SK-N-MC (cell line): Measurements from ENCODE around the gene RCCD1.
"Not testable (repeated sequence)": the region's sequence is repeated elsewhere in the genome, so short reads cannot be mapped to it uniquely, and the experiment has no call there.

Experiments used
- DNase-seq: peaks from one replicate; pipeline ENCODE4 v3.0.0-alpha.2; 2011; ENCODE audit warnings: low read depth, low spot score
- H3K27ac ChIP-seq: fragments of 200-600 bp; sonication (generic); 2 replicates; pipeline ENCODE4 v1.5.1; 2016; ENCODE audit warnings: mixed run types
- H3K36me3 ChIP-seq: fragments of 200-600 bp; sonication (generic); 2 replicates; pipeline ENCODE4 v1.6.1; 2017; ENCODE audit warnings: antibody characterized with exemption, low read length, mixed read lengths; ENCODE audit not compliant: insufficient read depth
- H3K4me3 ChIP-seq: fragments of 200-600 bp; sonication (generic); 2 replicates; pipeline ENCODE4 v1.5.1; 2016
- H3K9ac ChIP-seq: fragments of 200-600 bp; sonication (generic); 2 replicates; pipeline ENCODE4 v1.8.0; 2017; ENCODE audit warnings: mixed run types, mixed read lengths; ENCODE audit not compliant: insufficient read length
- H3K9me3 ChIP-seq: fragments of 200-600 bp; sonication (generic); 2 replicates; pipeline ENCODE4 v1.6.1; 2017; ENCODE audit warnings: low read depth, mild to moderate bottlenecking, antibody characterized with exemption, low read length, moderate library complexity, mixed read lengths
- EZH2 ChIP-seq: fragments of 200-600 bp; sonication (generic); IDR thresholded peaks from one replicate; pipeline ENCODE4 v1.6.1; 2017; ENCODE audit warnings: antibody characterized with exemption
- FOXP2 ChIP-seq: optimal IDR thresholded peaks from 2 replicates; pipeline ENCODE3; 2011; ENCODE audit warnings: mild to moderate bottlenecking, moderate library complexity; ENCODE audit not compliant: insufficient read depth; ENCODE audit errors: extremely low read length, control extremely low read depth
- POLR2AphosphoS5 ChIP-seq: IDR thresholded peaks from 2 replicates; pipeline ENCODE4 v1.6.1; 2012; ENCODE audit warnings: mild to moderate bottlenecking, low read depth, low read length, borderline replicate concordance

Gene RCCD1

GRCh38 chr15:90954712-90955623 lies at the start of gene RCCD1:
Gene RCCD1, plus strand, starts transcription at chr15:90954884. Its CDS starts 1,851 bp downstream, at chr15:90956735.
- no peaks in the 10 kb centered on the region for H3K9me3 ChIP-seq
- no peak for TF ChIP-seq FOXP2
- TF ChIP-seq POLR2AphosphoS5: peak; percentile 42; the same call in 1 of the 2 replicates
- peaks cover 30% of the 10 kb centered on the region; the same call in 1 of the 2 replicates for H3K36me3 ChIP-seq
- peak within 1 kb of the TSS; percentile 42; the same call in 1 of the 2 replicates for H3K27ac ChIP-seq
- H3K4me3 ChIP-seq: peak within 1 kb of the TSS; percentile 63
- no peak for DNase-seq
- peak within 1 kb of the TSS; percentile 63 for H3K9ac ChIP-seq

GRCh38 chr15:90905306-90906180 lies 49.1 kb upstream of the RCCD1 start:
- TF ChIP-seq POLR2AphosphoS5 (no peak), FOXP2 (no peak), EZH2 (no peak)
- H3K4me3 ChIP-seq: no peak overlapping the region
- H3K27ac ChIP-seq: no peak overlapping the region
- H3K36me3 ChIP-seq: peaks cover 38% of the 10 kb centered on the region
- no peak for DNase-seq
- no peaks in the 10 kb centered on the region for H3K9me3 ChIP-seq
- no peak overlapping the region for H3K9ac ChIP-seq

GRCh38 chr15:90906181-90906849 lies 48.4 kb upstream of the RCCD1 start:
- TF ChIP-seq EZH2 (no peak), POLR2AphosphoS5 (no peak), FOXP2 (no peak)
- Histone ChIP-seq H3K4me3 (no peak overlapping the region), H3K9ac (no peak overlapping the region), H3K27ac (no peak overlapping the region), H3K36me3 (peaks cover 45% of the 10 kb centered on the region), H3K9me3 (no peaks in the 10 kb centered on the region)
- DNase-seq: no peak

GRCh38 chr15:90907051-90907660 lies 47.5 kb upstream of the RCCD1 start:
- no peak overlapping the region for H3K9ac ChIP-seq
- no peak overlapping the region for H3K27ac ChIP-seq
- no peaks in the 10 kb centered on the region for H3K9me3 ChIP-seq
- H3K4me3 ChIP-seq: no peak overlapping the region
- H3K36me3 ChIP-seq: peaks cover 54% of the 10 kb centered on the region
- no peak for DNase-seq
- TF ChIP-seq EZH2: no peak
- TF ChIP-seq FOXP2: no peak
- TF ChIP-seq POLR2AphosphoS5: no peak

GRCh38 chr15:90907838-90908507 lies 46.7 kb upstream of the RCCD1 start:
- Histone ChIP-seq H3K4me3 (no peak overlapping the region), H3K27ac (0 out of 2 replicates have a peak overlapping the region, but pooled peaks have one; percentile 5), H3K9ac (no peak overlapping the region), H3K36me3 (peaks cover 62% of the 10 kb centered on the region), H3K9me3 (no peaks in the 10 kb centered on the region)
- no peak for DNase-seq
- TF ChIP-seq EZH2 (no peak), FOXP2 (no peak), POLR2AphosphoS5 (no peak)

- H3K9me3 ChIP-seq, DNase-seq, H3K9ac ChIP-seq, H3K4me3 ChIP-seq, H3K27ac ChIP-seq: not testable (repeated sequence)
- peaks cover 71% of the 10 kb centered on the region for H3K36me3 ChIP-seq
Observed at GRCh38 chr15:90909449-90909848, 45.2 kb upstream of the RCCD1 start.

- H3K9ac ChIP-seq: no peak overlapping the region
- peaks cover 75% of the 10 kb centered on the region for H3K36me3 ChIP-seq
- TF ChIP-seq EZH2 (no peak), FOXP2 (no peak), POLR2AphosphoS5 (no peak)
- H3K27ac ChIP-seq: no peak overlapping the region
- no peak for DNase-seq
- H3K4me3 ChIP-seq: no peak overlapping the region
- H3K9me3 ChIP-seq: no peaks in the 10 kb centered on the region
Observed at GRCh38 chr15:90909976-90910375, 44.7 kb upstream of the RCCD1 start.
